Ishikawa (cell line): ENCODE data around the gene KTN1.

Experiments
- CEBPB ChIP-seq: IDR thresholded peaks from 2 replicates; pipeline ENCODE4 v1.6.1; 2012
- CREB1 ChIP-seq: IDR thresholded peaks from 2 replicates; pipeline ENCODE4 v1.6.1; 2012; ENCODE audit warnings: low read depth
- EGR1 ChIP-seq: IDR thresholded peaks from 2 replicates; pipeline ENCODE4 v1.6.1; 2012
- EP300 ChIP-seq: IDR thresholded peaks from 2 replicates; pipeline ENCODE4 v1.6.1; 2012; ENCODE audit warnings: borderline replicate concordance
- FOXM1 ChIP-seq: IDR thresholded peaks from 2 replicates; pipeline ENCODE4 v1.6.1; 2012; ENCODE audit warnings: low read depth, borderline replicate concordance
- NFIC ChIP-seq: IDR thresholded peaks from 2 replicates; pipeline ENCODE4 v1.6.1; 2012
- RAD21 ChIP-seq: IDR thresholded peaks from 2 replicates; pipeline ENCODE4 v1.6.1; 2012; ENCODE audit warnings: low read depth
- TAF1 ChIP-seq: IDR thresholded peaks from 2 replicates; pipeline ENCODE4 v1.6.1; 2012; ENCODE audit warnings: low read depth, mild to moderate bottlenecking
- TCF12 ChIP-seq: IDR thresholded peaks from 2 replicates; pipeline ENCODE4 v1.6.1; 2012; ENCODE audit warnings: low read depth
- TEAD4 ChIP-seq: IDR thresholded peaks from 2 replicates; pipeline ENCODE4 v1.6.1; 2012
- USF1 ChIP-seq: IDR thresholded peaks from 2 replicates; pipeline ENCODE4 v1.6.1; 2012
- YY1 ChIP-seq: IDR thresholded peaks from 2 replicates; pipeline ENCODE4 v1.6.1; 2012; ENCODE audit warnings: low read depth
- ZBTB7A ChIP-seq: IDR thresholded peaks from 2 replicates; pipeline ENCODE4 v1.6.1; 2012; ENCODE audit warnings: low read depth
- TF ChIP-seq, protein P1 (sequence below): IDR thresholded peaks from 2 replicates; pipeline ENCODE4 v1.6.1; 2012
- TF ChIP-seq, protein P2 (sequence below): IDR thresholded peaks from 2 replicates; pipeline ENCODE4 v1.6.1; 2012; ENCODE audit warnings: low read depth, mild to moderate bottlenecking

The KTN1 gene

GRCh38 chr14:55621391-55621790 lies 41.4 kb downstream of the KTN1 start:
- TF ChIP-seq YY1 (no peak), TCF12 (no peak), ZBTB7A (no peak), TAF1 (no peak), USF1 (no peak), CEBPB (no peak), EGR1 (no peak), EP300 (no peak), RAD21 (no peak), CREB1 (no peak), TEAD4 (no peak), NFIC (no peak)
- TF ChIP-seq, protein P1, sequence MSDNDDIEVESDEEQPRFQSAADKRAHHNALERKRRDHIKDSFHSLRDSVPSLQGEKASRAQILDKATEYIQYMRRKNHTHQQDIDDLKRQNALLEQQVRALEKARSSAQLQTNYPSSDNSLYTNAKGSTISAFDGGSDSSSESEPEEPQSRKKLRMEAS: no peak

DNA sequence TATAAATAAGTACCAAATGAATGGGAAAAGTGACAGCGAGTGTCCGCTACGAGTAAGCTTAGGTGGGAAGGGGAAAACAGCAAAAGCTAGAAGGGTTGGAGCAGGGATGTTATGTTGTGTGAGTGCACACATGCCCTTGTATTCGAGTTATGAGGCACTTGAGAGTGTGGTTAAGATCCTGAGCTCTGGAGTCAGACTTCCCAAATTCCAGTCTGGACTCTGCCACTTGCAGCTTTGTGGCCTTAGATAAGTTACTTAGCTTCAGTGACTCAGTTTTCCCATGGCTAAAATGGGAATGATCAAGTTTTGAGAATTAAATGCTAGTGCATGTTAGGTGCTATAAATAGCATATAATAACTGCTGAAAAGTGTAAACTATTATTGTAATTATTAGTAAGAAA lies 44.9 kb downstream of the KTN1 start:
- TF ChIP-seq TEAD4 (no peak), NFIC (no peak), YY1 (no peak), EGR1 (no peak), CEBPB (no peak), TAF1 (no peak), TCF12 (no peak), FOXM1 (no peak), RAD21 (no peak), ZBTB7A (no peak), EP300 (no peak), USF1 (no peak), CREB1 (no peak)
- TF ChIP-seq, protein P1: no peak
- TF ChIP-seq, protein P2, sequence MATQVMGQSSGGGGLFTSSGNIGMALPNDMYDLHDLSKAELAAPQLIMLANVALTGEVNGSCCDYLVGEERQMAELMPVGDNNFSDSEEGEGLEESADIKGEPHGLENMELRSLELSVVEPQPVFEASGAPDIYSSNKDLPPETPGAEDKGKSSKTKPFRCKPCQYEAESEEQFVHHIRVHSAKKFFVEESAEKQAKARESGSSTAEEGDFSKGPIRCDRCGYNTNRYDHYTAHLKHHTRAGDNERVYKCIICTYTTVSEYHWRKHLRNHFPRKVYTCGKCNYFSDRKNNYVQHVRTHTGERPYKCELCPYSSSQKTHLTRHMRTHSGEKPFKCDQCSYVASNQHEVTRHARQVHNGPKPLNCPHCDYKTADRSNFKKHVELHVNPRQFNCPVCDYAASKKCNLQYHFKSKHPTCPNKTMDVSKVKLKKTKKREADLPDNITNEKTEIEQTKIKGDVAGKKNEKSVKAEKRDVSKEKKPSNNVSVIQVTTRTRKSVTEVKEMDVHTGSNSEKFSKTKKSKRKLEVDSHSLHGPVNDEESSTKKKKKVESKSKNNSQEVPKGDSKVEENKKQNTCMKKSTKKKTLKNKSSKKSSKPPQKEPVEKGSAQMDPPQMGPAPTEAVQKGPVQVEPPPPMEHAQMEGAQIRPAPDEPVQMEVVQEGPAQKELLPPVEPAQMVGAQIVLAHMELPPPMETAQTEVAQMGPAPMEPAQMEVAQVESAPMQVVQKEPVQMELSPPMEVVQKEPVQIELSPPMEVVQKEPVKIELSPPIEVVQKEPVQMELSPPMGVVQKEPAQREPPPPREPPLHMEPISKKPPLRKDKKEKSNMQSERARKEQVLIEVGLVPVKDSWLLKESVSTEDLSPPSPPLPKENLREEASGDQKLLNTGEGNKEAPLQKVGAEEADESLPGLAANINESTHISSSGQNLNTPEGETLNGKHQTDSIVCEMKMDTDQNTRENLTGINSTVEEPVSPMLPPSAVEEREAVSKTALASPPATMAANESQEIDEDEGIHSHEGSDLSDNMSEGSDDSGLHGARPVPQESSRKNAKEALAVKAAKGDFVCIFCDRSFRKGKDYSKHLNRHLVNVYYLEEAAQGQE: no peak

- TF ChIP-seq USF1 (no peak), TAF1 (no peak), NFIC (no peak), CREB1 (no peak), ZBTB7A (no peak), TEAD4 (no peak), EP300 (no peak), RAD21 (no peak), CEBPB (no peak), EGR1 (no peak), TCF12 (no peak), FOXM1 (no peak), YY1 (no peak)
- TF ChIP-seq, protein P1: no peak
- TF ChIP-seq, protein P2: no peak
Measured at GRCh38 chr14:55625481-55625880, 45.5 kb downstream of the KTN1 start.

DNA sequence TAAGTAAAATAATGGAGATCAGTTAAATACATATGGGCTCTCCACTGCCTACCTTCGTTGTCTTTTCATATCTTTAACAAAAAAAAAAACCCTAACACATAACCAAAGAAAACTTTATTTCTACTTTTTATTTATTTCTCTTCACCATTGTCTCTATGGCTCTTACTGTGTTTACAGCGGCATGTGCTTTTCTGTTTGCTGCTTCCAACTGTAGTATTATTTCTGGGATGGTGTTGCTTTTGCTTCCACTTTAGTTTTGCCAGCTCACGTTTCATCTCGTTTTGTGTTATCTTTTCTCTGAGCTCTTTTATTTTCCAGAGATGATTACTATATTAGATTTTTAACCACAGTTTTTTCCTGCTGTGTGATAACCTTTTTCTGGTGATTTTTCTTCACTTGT lies 46.1 kb downstream of the KTN1 start:
- TF ChIP-seq USF1 (no peak), NFIC (no peak), TCF12 (no peak), TAF1 (no peak), RAD21 (no peak), FOXM1 (no peak), CEBPB (no peak), EP300 (no peak), YY1 (no peak), CREB1 (no peak), ZBTB7A (no peak), EGR1 (no peak), TEAD4 (no peak)
- TF ChIP-seq, protein P1: no peak
